LoVo (cell line): Measurements from ENCODE around the gene TLR6.
A peak's percentile ranks its signal among the peaks of the same experiment; 100 is the strongest.
"Not testable (repeated sequence)": the region's sequence is repeated elsewhere in the genome, so short reads cannot be mapped to it uniquely, and the experiment has no call there.

Experiments
- DNase-seq: peaks from one replicate; pipeline ENCODE4 v3.0.0-alpha.2; 2016; ENCODE audit warnings: low spot score

TLR6 gene

GRCh38 chr4:38785041-38785790, 71.4 kb downstream of the TLR6 start:
- DNase-seq: no peak

- no peak for DNase-seq
Measured at GRCh38 chr4:38784141-38784540, 72.5 kb downstream of the TLR6 start.

- DNase-seq: no peak
Measured at GRCh38 chr4:38783109-38783460, 73.5 kb downstream of the TLR6 start.

GRCh38 chr4:38782452-38783108, 74.0 kb downstream of the TLR6 start, which contains the start of gene TLR10:
TLR10 (minus strand) TSS chr4:38782990; CDS start chr4:38775590, 7,400 bp downstream.
- peak; percentile 54 for DNase-seq

- no peak for DNase-seq
Measured at GRCh38 chr4:38781854-38782261, 74.8 kb downstream of the TLR6 start.

GRCh38 chr4:38780833-38781484, 75.7 kb downstream of the TLR6 start:
- no peak for DNase-seq

GRCh38 chr4:38779790-38780189, 76.8 kb downstream of the TLR6 start:
- no peak for DNase-seq

- DNase-seq: not testable (repeated sequence)
Measured at GRCh38 chr4:38777925-38778324, 78.7 kb downstream of the TLR6 start.

- no peak for DNase-seq
Measured at GRCh38 chr4:38775326-38775725, 81.3 kb downstream of the TLR6 start.

- no peak for DNase-seq
Measured at GRCh38 chr4:38774181-38774955, 82.2 kb downstream of the TLR6 start.
